Activated CD8-positive, alpha-beta memory T cell treated with anti-CD3 and anti-CD28 coated beads, Interleukin-2, amount 50 U/mL, for 4 hours (primary cell): ENCODE measurements around the gene CELF4.

Experiments
- DNase-seq: peaks from one replicate; pipeline ENCODE4 v3.0.0-alpha.2; 2020

Gene CELF4

GRCh38 chr18:37565101-37565976 is at the start of gene CELF4:
Gene CELF4 (minus strand): TSS chr18:37565798.
- DNase-seq, result no peak

GRCh38 chr18:37613253-37613565 is 47.6 kb upstream of the CELF4 start:
- no peak for DNase-seq

- no peak for DNase-seq
These were observed 47.1 kb upstream of the CELF4 start for GRCh38 chr18:37612524-37613252.

GRCh38 chr18:37611614-37612279 is 46.1 kb upstream of the CELF4 start:
- no peak for DNase-seq

DNA sequence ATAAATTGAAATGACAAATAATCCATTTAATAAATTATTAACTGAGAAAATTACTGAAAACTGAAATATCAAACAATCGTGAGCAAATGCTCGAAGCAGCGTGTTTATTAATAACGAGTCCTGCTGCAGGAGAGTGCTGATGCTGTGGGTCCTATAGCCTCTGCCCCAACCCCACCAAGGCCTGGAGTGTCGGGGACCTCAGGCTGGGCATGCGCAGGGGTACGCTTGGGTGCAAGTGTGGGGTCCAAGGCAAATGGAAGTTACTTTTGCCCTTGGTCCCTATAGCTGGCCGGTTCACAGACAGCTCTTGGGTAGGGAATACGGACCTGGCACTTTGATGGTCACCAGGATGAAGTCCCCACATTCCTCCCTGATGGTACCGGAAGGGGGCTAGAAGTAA is 43.3 kb upstream of the CELF4 start:
- no peak for DNase-seq

GRCh38 chr18:37607281-37607680 is 41.7 kb upstream of the CELF4 start:
- DNase-seq, result no peak

DNA sequence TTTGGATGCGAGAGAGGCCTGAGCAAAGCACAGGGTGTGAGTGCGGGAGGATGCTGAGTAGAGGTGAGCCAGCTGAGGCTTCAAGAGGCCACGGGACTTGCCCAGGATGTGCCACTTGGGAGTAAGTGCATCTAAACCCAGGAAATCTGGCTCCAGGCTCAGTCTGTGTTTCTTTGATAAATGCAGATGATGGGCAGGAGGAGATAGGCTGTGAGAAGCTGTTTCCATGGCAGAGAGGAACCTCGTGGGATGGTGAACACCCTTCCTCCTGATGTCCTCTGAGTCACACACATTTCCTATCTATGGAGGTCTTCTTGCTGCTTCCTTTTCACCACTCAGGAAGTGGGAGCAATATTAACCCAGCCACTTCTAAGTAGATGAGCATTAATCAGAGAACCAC is 38.4 kb upstream of the CELF4 start:
- DNase-seq, result no peak

GRCh38 chr18:37598966-37599896 is 33.6 kb upstream of the CELF4 start:
- no peak for DNase-seq

- no peak for DNase-seq
These were observed 32.8 kb upstream of the CELF4 start for GRCh38 chr18:37598396-37598795.

DNA sequence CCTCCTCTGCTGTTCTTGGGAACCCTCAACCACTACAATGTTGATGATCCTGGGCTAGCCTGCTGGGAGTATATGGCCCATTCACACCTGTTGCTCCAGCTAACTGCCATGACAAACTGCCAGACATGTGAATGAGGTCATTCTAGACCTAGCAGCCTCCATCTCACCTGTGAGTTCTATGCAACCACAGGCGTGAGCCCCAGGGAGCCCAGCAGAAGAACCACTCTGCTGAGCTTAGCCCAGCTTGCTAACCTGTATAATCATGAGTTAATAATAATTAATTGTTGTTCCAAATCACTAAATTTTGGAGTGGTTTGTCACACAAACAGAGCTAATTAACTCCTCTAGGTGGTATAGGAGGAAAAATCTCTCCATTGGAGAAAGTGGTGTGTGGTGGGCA is 24.7 kb upstream of the CELF4 start:
- DNase-seq, result no peak

GRCh38 chr18:37588289-37588688 is 22.7 kb upstream of the CELF4 start:
- DNase-seq, result no peak

DNA sequence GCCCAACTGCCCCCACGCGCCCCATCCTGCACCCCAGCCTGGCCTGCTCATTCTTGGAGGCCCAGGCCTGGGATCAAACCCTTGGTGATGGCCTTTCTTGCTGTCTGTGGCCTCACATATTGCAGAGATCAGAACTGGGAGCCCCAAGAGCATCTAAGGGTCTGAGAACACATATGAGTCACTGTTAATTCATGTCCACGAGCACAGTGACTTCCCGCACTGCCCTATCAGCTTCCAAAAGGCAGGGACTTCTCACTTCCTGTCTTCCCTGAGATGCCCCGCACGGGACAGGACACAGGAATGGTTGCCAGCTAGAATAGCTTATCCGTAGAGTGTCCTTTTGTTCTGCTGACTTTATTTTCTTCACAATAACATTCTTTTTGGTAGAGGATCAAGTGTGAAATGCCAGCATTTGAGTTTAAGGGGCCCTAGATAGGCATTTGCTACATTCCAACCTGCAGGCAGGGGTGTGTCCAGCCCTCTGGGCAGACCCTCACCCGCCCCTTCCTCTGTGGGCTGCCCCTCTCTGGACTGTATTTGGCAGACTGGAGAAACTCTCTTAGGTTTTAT is 21.1 kb upstream of the CELF4 start:
- no peak for DNase-seq

DNA sequence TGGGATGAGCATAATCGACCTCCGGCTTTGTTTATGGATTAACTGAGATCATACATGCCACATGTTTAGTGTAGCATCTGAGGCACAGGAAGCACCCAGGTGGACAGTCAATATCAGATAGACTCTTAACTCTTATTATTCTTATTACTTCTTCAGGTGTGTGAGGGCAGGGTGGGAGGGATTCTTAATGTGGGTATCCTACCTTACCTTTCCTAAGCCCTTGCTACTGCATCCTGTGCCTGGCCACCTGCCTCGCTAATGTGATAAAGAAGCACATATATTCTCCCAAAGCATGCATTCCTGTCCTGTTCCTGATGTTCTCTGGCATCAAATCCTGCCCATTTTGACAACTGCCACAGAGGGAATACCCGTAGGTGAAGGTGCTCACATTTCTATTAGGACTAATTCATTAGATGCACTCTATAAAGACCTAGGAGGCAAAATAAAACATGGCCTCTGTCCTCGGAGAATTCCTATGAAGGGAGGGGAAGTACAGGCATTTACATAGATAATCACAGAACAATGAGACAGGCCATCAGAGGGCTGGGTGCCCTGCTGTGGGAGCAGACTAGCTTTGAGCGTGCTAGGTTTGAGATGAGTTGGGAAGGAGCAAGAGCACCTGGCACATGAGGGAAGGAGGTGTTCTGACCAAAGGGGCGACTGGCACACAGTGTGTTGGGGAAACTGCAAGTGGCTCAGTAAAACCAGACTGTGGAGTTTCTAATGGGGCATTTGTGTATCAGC is 19.5 kb upstream of the CELF4 start:
- no peak for DNase-seq

DNA sequence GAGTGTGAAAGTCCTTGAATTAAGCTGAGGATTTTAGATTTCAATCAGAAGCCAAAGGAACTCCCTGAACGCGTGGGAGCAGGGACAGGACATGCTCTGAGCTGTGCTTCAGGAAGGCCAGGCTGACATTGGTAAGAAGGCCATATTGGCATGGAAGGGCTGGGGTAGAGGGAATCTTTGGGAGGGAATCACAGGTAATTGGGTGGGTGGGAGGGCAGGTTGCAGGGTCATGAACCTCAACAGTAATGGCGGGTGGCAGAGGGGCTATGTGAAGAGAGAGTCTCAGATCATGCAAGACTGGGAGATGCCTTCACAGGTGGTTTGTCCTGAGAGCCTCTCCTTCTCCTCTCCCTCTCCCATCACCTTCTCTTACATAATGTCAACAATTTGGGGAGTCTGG is 18.6 kb upstream of the CELF4 start:
- DNase-seq, result no peak

DNA sequence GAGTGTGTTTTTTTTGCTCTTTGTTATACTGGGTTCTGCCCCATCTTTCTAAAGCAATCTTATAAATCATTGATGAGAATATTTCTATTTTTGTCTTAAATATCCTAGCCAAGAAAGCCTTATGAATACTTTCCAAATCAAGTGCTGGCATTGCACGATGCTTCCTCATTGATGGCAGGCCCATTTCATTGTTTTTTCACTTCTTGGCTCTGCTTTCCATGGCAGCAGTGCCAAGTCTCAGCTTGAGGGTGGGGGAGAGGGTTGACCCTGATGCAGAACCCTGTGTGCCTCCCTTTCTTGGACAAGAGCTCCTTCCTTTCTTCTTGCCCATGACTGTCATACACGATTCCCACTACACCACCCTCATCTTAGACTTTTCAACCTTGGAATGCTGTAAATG is 16.7 kb upstream of the CELF4 start:
- DNase-seq, result no peak

GRCh38 chr18:37578886-37579513 is 13.4 kb upstream of the CELF4 start:
- no peak for DNase-seq

DNA sequence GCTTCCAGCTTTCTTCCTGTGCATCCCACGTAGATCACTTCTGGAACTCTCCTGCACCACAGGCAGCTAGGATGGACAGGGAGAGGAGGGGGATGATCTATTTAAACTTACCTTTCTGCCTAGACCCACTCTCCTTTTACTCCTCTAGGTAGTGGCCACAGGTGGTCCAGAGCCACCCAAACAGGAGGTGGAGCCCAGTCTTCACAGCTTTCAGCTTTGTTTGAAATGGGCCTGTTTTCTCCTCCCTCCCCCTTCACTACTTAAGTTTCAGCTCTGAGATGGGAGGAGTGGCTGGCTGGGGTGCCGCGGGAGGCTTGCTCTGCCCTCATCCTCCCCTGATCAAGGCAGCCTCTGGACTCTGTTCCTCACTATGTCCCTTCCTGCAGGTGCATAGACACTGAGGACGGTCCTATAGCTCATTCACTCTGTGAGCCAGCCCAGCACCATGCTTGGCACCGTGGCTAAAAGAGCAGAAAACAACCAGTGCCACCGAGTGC is 12.6 kb upstream of the CELF4 start:
- DNase-seq, result no peak

DNA sequence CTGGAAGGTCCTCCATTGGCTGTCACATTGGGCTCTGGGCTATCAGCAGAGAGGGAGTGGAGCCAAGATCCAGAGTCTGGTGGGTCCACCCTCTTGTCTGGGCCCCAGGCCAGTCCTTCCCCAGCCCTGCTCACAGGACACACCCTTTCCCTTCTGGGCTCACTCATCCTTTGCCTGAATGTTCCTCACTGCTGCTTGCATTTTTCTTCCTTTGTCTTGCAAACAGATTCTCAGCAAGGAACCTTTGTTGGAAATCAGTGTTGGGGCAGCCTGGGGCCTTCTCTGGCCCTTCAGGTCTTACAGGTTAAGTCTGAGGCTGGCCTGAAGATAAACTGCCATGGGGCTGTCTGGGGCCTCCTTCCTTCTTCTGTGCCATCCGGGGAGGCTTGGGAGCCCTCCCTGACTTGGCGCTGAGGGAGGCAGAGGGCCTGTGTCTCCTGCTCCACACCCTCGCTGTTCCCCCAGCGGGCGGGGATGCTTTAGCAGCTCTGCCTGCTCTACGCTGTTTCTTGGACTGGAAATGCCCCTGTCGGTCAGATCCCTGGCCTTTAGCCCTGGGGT is 11.5 kb upstream of the CELF4 start:
- DNase-seq, result no peak

DNA sequence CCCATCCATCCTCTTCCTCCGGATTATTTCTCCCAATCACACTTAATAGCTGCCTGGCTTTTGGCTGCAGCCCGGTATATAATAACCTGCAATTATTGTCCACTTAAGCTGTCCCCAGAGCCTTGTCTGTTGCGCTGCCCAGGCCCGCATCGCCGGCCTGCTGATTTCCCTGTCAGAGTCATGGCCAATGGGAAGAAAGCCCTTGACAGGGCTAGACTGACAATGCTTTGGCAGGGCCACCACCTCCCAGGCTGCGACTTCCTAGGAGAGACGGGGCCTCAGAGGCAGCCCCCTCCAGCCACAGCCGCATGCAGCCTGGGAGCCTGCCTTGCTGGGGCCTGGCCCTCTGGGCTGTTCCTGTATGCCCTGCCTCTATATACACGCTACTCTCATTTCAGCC is 10.0 kb upstream of the CELF4 start:
- no peak for DNase-seq

- DNase-seq, result no peak
These were observed 8.5 kb upstream of the CELF4 start for GRCh38 chr18:37574113-37574512.

- no peak for DNase-seq
These were observed 7.1 kb upstream of the CELF4 start for GRCh38 chr18:37572736-37573135.
